Astrocyte of the cerebellum (primary cell): Measurements from ENCODE around the gene FGF5.
"Not testable (repeated sequence)": the region's sequence is repeated elsewhere in the genome, so short reads cannot be mapped to it uniquely, and the experiment has no call there.

Experiments used
- DNase-seq: peaks from one replicate; pipeline ENCODE4 v3.0.0-alpha.2; 2011; ENCODE audit warnings: low read depth
- H3K4me3 ChIP-seq: 2 replicates; pipeline ENCODE4 v1.5.1; 2011; ENCODE audit warnings: mild to moderate bottlenecking, low read depth, low read length, moderate library complexity
- CTCF ChIP-seq: IDR thresholded peaks from 2 replicates; pipeline ENCODE4 v1.5.1; 2012; ENCODE audit warnings: low read length, low read depth, moderate library complexity, mild to moderate bottlenecking; ENCODE audit errors: missing control alignments
- in situ Hi-C: cut with HindIII; loops from 2 replicates; pipeline ENCODE4 v1.10.0; 2017; ENCODE audit warnings: low sequenced_read_pairs

Gene FGF5

DNA sequence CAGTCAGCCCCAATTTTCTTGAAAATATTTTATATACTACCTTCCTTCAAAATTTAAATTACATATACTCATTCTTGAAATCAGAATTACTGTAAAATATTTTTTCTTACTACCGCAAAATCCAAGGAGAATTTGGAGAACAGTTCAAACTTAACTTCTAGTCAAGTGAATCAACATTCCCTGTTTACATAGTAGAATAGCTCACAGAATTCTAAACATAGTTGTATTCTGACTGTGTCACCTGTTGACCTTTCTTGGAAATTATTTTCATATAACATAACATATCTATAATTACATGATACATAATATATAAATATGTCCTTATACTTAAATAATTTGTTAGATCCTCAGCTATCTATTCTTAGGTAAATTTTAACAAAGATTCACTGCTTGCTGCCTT lies 31.0 kb upstream of the FGF5 start:
- no peak overlapping the region for H3K4me3 ChIP-seq
- no peak for DNase-seq
- TF ChIP-seq CTCF: no peak
- in situ Hi-C loops: no loop called here

- no peak for TF ChIP-seq CTCF
- in situ Hi-C loops: no loop called here
- no peak overlapping the region for H3K4me3 ChIP-seq
- peak; percentile 78 for DNase-seq
Observed at GRCh38 chr4:80237992-80238391, 28.5 kb upstream of the FGF5 start.

GRCh38 chr4:80239480-80240150 lies 26.8 kb upstream of the FGF5 start:
- TF ChIP-seq CTCF: no peak
- no peak overlapping the region for H3K4me3 ChIP-seq
- no peak for DNase-seq
- in situ Hi-C loops: no loop called here

DNA sequence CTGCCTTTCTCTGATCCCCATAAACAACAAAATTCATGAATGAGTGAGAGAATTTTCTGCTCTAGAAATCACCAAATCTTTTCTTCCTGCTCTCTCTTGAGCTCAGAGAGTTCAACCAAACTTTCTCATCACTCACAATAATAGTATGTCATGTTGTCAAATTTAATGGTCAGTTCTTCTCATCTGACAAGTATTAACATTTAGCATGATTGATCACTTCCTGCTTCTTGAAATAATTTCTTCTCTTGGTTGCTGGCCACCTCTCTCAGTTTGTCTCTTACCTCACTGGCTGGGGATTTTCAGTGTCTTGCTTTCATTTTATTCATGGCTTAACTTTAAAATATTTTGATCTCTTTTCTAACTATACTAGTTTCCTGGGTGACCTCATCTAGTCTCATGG lies 25.5 kb upstream of the FGF5 start:
- in situ Hi-C loops: no loop called here
- no peak for TF ChIP-seq CTCF
- no peak for DNase-seq
- H3K4me3 ChIP-seq: no peak overlapping the region

DNA sequence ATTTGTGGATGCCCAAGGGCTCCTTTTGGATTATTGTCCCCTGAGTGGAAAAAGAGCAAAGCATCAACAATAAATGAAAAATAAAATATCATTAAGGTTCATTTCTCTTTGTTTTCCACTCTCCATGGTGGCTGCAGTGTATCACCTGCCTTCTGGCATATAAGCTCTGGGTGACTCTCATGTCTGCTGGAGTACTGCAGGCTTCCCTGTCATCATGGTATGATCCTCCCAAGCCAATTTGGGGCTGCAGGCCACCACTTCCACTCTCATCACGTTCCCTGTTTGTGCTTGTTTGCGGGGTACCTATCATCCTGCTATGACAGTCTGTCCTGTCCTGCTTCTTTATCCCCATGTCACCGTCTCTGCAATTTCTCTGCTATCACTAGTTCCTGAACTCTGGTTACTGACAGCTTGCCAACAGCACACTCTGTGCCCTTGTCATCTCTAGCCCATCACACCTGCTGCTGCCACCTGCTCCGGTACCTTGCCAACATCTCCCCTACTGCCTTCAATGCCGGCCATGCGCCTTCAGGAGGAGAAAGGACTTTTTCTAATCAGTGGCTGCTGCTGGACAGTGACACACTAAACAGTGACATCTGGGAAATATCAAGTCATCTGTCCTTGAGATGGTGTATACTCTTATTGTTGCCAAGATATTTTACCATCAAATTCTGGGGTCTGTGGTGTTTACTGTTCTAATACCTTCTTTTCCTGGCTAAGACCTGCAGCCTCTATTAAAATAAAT lies 23.0 kb upstream of the FGF5 start:
- no peak for TF ChIP-seq CTCF
- no peak for DNase-seq
- in situ Hi-C loops: no loop called here
- H3K4me3 ChIP-seq: no peak overlapping the region

- DNase-seq, in situ Hi-C loops, H3K4me3 ChIP-seq: not testable (repeated sequence)
Observed at GRCh38 chr4:80247484-80247883, 19.0 kb upstream of the FGF5 start.

DNA sequence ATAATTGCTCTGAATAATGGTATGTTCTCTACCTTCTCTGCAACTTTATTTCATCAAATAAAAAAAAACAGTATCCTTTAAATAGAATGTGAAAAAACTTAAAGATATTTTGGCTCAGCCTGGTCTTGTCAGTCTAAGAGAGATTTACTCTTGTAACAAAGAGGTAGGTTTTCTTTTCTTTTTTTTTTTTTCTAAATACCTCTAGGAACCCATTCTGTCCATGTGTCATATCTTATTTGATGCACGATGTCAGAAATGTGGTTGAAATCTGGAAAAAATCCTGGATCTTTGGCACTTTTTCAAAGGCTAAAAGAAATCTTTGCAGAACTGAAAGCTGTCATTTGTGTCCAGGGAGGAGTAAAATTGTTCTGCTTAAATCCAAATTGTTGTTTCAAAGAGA lies 17.3 kb upstream of the FGF5 start:
- DNase-seq: no peak
- no peak overlapping the region for H3K4me3 ChIP-seq
- TF ChIP-seq CTCF: no peak
- in situ Hi-C loops: no loop called here
